Neural cell (in vitro differentiated cells): ENCODE measurements around the gene CHCHD3. TPM values are rescaled to one million over a fixed set of nuclear protein-coding genes. Genes with fewer than 3 reads are reported as not detected.

Source experiments
- H2AFZ ChIP-seq: fragments of 200-600, 300-800 bp; sonication (generic), shearing (Covaris generic); 2 replicates; pipeline ENCODE4 v1.6.0; 2014; ENCODE audit warnings: low read depth, mild to moderate bottlenecking, antibody characterized with exemption, low read length, moderate library complexity
- H3F3A ChIP-seq: fragments of 200-600 bp; shearing (Covaris generic); 2 replicates; pipeline ENCODE4 v1.6.1; 2016; ENCODE audit warnings: mild to moderate bottlenecking, moderate library complexity, mixed read lengths, antibody characterized with exemption, low read length; ENCODE audit not compliant: insufficient read depth, poor library complexity, severe bottlenecking
- H3K27ac ChIP-seq: fragments of 200-600, 300-800 bp; sonication (generic), shearing (Covaris generic); 2 replicates; pipeline ENCODE4 v1.5.1; 2014; ENCODE audit warnings: mild to moderate bottlenecking, low read length, moderate library complexity
- H3K27me3 ChIP-seq: fragments of 300-800, 200-600 bp; sonication (generic), shearing (Covaris generic); 2 replicates; pipeline ENCODE4 v1.6.0; 2014; ENCODE audit warnings: mild to moderate bottlenecking, low read depth, low read length, moderate library complexity; ENCODE audit not compliant: insufficient read depth
- H3K36me3 ChIP-seq: fragments of 300-800, 200-600 bp; sonication (generic), shearing (Covaris generic); 2 replicates; pipeline ENCODE4 v1.5.1; 2014; ENCODE audit warnings: mild to moderate bottlenecking, antibody characterized with exemption, low read length, moderate library complexity; ENCODE audit not compliant: insufficient read depth
- H3K4me2 ChIP-seq: fragments of 300-800, 200-600 bp; sonication (generic), shearing (Covaris generic); 2 replicates; pipeline ENCODE4 v1.6.0; 2014; ENCODE audit warnings: mild to moderate bottlenecking, low read length
- H3K4me3 ChIP-seq: fragments of 300-800, 200-600 bp; sonication (generic), shearing (Covaris generic); 2 replicates; pipeline ENCODE4 v1.5.1; 2014; ENCODE audit warnings: mild to moderate bottlenecking, low read length, moderate library complexity
- H3K79me2 ChIP-seq: fragments of 200-600 bp; shearing (Covaris generic); replicated peaks from 2 replicates; pipeline ENCODE4 v1.6.0; 2014; ENCODE audit warnings: mild to moderate bottlenecking, low read length, moderate library complexity; ENCODE audit not compliant: insufficient read depth
- H3K9ac ChIP-seq: fragments of 300-800, 200-600 bp; sonication (generic), shearing (Covaris generic); 2 replicates; pipeline ENCODE4 v1.6.1; 2016; ENCODE audit warnings: mild to moderate bottlenecking, low read length, mixed read lengths
- H3K9me2 ChIP-seq: fragments of 200-600 bp; shearing (Covaris generic); 2 replicates; pipeline ENCODE4 v1.6.1; 2016; ENCODE audit warnings: mild to moderate bottlenecking, low read length, mixed read lengths; ENCODE audit not compliant: insufficient read depth
- H3K9me3 ChIP-seq: fragments of 200-600, 300-800 bp; sonication (generic), shearing (Covaris generic); 2 replicates; pipeline ENCODE4 v1.6.1; 2016; ENCODE audit warnings: mild to moderate bottlenecking, mixed run types, low read length, moderate library complexity, mixed read lengths
- H4K20me1 ChIP-seq: fragments of 200-600 bp; shearing (Covaris generic); 2 replicates; pipeline ENCODE4 v1.6.1; 2016; ENCODE audit warnings: mild to moderate bottlenecking, mixed run types; ENCODE audit not compliant: insufficient read depth
- CTCF ChIP-seq: fragments of 450-650 bp; IDR thresholded peaks from 2 replicates; pipeline ENCODE4 v1.5.1; 2014; ENCODE audit warnings: antibody characterized with exemption, mild to moderate bottlenecking, moderate library complexity; ENCODE audit not compliant: poor library complexity, severe bottlenecking
- EP300 ChIP-seq: fragments of 450-650 bp; conservative IDR thresholded peaks from 2 replicates; pipeline ENCODE4 v1.6.1; 2014; ENCODE audit warnings: antibody characterized with exemption, mild to moderate bottlenecking, moderate library complexity; ENCODE audit not compliant: poor library complexity, severe bottlenecking
- EZH2 ChIP-seq: fragments of 200-600, 300-800 bp; shearing (Covaris generic), sonication (generic); IDR thresholded peaks from 2 replicates; pipeline ENCODE4 v1.6.1; 2014; ENCODE audit warnings: antibody characterized with exemption, low read length, borderline replicate concordance, mild to moderate bottlenecking; ENCODE audit not compliant: insufficient read depth, poor library complexity, severe bottlenecking
- MXI1 ChIP-seq: fragments of 450-650 bp; conservative IDR thresholded peaks from 2 replicates; pipeline ENCODE4 v1.6.1; 2014; ENCODE audit warnings: antibody characterized with exemption, mild to moderate bottlenecking; ENCODE audit not compliant: poor library complexity, severe bottlenecking
- POLR2AphosphoS5 ChIP-seq: IDR thresholded peaks from 2 replicates; pipeline ENCODE4 v1.6.1; 2012
- RAD21 ChIP-seq: fragments of 450-650 bp; conservative IDR thresholded peaks from 2 replicates; pipeline ENCODE4 v1.6.1; 2014; ENCODE audit warnings: antibody characterized with exemption, mild to moderate bottlenecking, moderate library complexity
- REST ChIP-seq: IDR thresholded peaks from 2 replicates; pipeline ENCODE4 v1.6.1; 2012; ENCODE audit warnings: borderline replicate concordance
- SMC3 ChIP-seq: fragments of 450-650 bp; conservative IDR thresholded peaks from 2 replicates; pipeline ENCODE4 v1.6.1; 2014; ENCODE audit warnings: antibody characterized with exemption, mild to moderate bottlenecking, moderate library complexity; ENCODE audit not compliant: poor library complexity
- TAF1 ChIP-seq: IDR thresholded peaks from 2 replicates; pipeline ENCODE4 v1.6.1; 2012; ENCODE audit warnings: low read depth
- polyA plus RNA-seq: library from polyadenylated mRNA; depleted of rRNA; stranded (reverse); fragments of >200 nt; gene quantifications from 2 replicates; pipeline ENCODE4 v1.2.3, GENCODE V29; 2014

CHCHD3 gene
- polyA plus RNA-seq, 1 donor from 2014 or later = 89.9 TPM

- Histone ChIP-seq H4K20me1 (no peaks in the 10 kb centered on the region), H3K9me2 (no peaks in the 10 kb centered on the region), H3K4me2 (no peak overlapping the region), H3K4me3 (no peak overlapping the region), H3K27me3 (no peaks in the 10 kb centered on the region), H3K9me3 (no peaks in the 10 kb centered on the region), H3K79me2 (peaks cover 11% of the 10 kb centered on the region), H3K9ac (no peak overlapping the region), H3K27ac (no peak overlapping the region), H3K36me3 (peaks cover 6% of the 10 kb centered on the region), H3F3A (no peaks in the 10 kb centered on the region), H2AFZ (no peak overlapping the region)
- TF ChIP-seq MXI1 (no peak), TAF1 (no peak), POLR2AphosphoS5 (no peak), CTCF (no peak), SMC3 (no peak), EZH2 (no peak), REST (no peak), RAD21 (no peak), EP300 (no peak)
Observed at GRCh38 chr7:133070562-133070961, 11.3 kb downstream of the CHCHD3 start.

- Histone ChIP-seq H3F3A (no peaks in the 10 kb centered on the region), H3K4me2 (no peak overlapping the region), H3K9me3 (no peaks in the 10 kb centered on the region), H3K36me3 (peaks cover 6% of the 10 kb centered on the region), H3K27ac (no peak overlapping the region), H4K20me1 (no peaks in the 10 kb centered on the region), H2AFZ (no peak overlapping the region), H3K79me2 (peaks cover 3% of the 10 kb centered on the region), H3K4me3 (no peak overlapping the region), H3K9me2 (no peaks in the 10 kb centered on the region), H3K9ac (no peak overlapping the region), H3K27me3 (no peaks in the 10 kb centered on the region)
- no peak for TF ChIP-seq MXI1
- TF ChIP-seq EZH2 = no peak
- TF ChIP-seq CTCF = no peak
- TF ChIP-seq EP300 = no peak
- TF ChIP-seq SMC3 = no peak
- no peak for TF ChIP-seq POLR2AphosphoS5
- TF ChIP-seq TAF1 = no peak
- no peak for TF ChIP-seq REST
- TF ChIP-seq RAD21 = no peak
Observed at GRCh38 chr7:133065301-133065700, 16.6 kb downstream of the CHCHD3 start.
